GM12801 (cell line): ENCODE results near the gene HUS1.

Experiments used
- CTCF ChIP-seq: IDR thresholded peaks from one replicate; pipeline ENCODE4 v1.5.1; 2011; ENCODE audit warnings: control low read depth; ENCODE audit not compliant: insufficient read length; ENCODE audit errors: extremely low read depth

HUS1 gene

DNA sequence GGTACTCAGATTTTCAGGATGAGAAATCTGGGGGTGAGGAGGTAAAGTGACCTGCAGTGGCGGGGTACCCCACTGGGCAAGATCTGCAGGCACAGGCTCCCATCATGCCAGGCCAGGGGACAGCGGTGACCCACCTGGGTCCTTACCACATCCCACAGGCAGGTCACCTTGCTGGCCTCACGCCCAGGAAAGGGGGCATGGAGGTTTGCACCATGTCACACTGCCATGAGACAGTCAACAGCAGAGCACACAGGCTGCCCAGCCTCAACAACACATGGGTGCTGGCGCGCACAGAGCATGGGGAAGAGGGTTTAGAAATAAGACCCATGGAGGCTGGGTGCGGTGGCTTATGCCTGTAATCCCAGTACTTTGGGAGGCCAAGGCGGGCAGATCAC is 32.1 kb downstream of the HUS1 start:
- TF ChIP-seq CTCF = no peak

DNA sequence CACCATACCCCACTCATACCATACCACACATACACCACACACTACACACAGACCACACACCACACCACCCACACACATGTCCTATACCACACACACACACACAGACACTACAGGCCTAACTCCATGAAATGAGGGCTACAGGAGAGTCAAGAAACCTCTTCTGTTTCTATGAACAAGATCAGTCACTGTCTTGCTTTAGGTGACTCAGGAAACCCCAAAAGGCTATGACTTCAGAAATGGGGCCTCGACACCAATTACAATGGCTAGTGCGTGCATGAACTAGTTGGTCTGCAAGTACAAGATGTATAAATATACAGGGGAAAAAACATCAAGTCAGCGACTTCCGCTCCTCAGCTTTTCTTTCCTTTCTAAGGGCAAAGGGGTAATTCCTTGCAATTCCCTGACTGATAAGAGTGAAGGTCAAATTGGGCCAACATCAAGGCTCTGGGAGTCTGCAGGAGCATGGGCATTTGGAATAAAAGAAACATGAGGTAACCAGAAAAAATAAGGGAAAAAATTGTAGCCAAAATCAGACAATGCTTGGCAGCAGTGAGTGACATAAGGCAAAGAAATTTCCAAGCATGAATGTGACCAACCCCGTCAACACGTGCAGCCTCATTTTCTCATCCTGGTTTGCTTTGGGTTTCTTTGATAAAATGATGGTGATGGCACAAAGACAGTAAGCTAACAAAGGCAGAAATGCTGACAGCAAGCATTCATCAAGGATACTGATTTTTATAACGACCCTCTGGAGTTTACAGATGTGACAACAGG is 32.6 kb downstream of the HUS1 start:
- no peak for TF ChIP-seq CTCF

- TF ChIP-seq CTCF = no peak
Observed at GRCh38 chr7:47945261-47946015, 34.0 kb downstream of the HUS1 start.

GRCh38 chr7:47944536-47945260 is 34.7 kb downstream of the HUS1 start:
- no peak for TF ChIP-seq CTCF

DNA sequence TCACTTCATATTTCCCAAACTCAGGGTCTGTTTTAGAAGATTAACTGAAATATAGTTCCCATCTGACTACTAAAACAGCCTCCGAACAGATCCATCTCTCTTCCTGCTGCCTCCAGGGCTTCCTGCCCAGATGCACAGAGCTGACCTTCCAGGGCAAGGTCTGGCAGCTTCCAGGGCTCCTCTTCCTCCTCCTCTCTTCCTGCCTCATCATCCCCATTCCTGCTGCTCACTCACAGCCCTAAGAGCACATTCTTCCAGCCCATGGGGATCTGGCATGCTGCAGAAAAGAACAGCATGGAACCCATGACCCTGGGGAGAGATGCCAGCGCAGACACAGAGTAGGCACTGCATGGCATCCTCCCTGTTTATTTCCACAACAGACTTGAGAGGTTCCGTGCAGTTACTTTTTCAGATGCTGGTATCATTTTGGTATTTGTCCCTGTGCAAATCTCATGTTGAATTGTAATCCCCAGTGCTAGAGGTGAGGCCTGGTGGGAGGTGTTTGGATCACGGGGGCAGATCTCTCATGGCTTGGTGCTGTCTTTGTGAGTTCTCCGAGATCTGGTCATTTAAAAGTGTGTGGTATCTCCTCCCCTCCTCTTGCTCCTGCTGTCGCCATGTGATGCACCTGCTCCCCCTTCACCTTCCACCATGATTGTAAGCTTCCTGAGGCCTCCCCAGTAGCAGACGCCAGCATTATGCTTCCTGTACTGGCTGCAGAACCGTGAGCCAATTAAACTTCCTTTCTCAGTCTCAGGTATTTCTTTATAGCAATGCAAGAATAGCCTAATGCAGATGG is 35.5 kb downstream of the HUS1 start:
- no peak for TF ChIP-seq CTCF

DNA sequence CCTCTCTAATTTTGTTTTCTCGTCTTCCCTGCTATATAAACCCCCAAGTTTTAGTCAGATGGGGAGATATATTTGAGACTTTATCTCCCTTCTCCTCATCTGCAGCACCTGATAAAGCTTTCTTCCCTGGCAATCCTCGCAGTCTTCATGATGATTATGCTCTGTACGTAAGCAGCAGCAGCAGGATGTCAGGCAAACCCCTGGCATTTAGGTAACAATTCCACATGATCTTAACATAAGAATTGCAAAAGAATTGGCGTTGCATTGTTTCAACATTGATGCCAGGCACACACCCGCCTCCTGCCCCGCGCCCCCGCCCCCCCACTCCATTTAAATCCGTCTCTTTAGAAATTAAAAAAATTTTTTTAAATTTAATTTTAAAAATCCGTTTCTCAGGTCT is 37.3 kb downstream of the HUS1 start:
- no peak for TF ChIP-seq CTCF
